HEK293 (cell line): ENCODE measurements around the gene ZFR.

Source experiments
- CTCF ChIP-seq: fragments of 450-650 bp; formaldehyde crosslinking; IDR thresholded peaks from 2 replicates; pipeline ENCODE4 v1.5.1; 2016; ENCODE audit warnings: missing biosample characterization, missing genetic modification characterization
- KLF16 ChIP-seq: fragments of 450-650 bp; formaldehyde crosslinking; IDR thresholded peaks from 2 replicates; pipeline ENCODE4 v1.5.1; 2017; ENCODE audit warnings: missing biosample characterization, missing genetic modification characterization
- PRDM2 ChIP-seq: fragments of 450-650 bp; formaldehyde crosslinking; IDR thresholded peaks from 2 replicates; pipeline ENCODE4 v1.5.1; 2016; ENCODE audit warnings: missing biosample characterization, missing genetic modification characterization, borderline replicate concordance
- ZBTB21 ChIP-seq: fragments of 450-650 bp; formaldehyde crosslinking; IDR thresholded peaks from 2 replicates; pipeline ENCODE4 v1.5.1; 2017; ENCODE audit warnings: missing biosample characterization, missing genetic modification characterization
- ZNF239 ChIP-seq: fragments of 450-650 bp; formaldehyde crosslinking; IDR thresholded peaks from 2 replicates; pipeline ENCODE4 v1.5.1; 2016; ENCODE audit warnings: missing biosample characterization, missing genetic modification characterization
- ZNF280D ChIP-seq: fragments of 450-650 bp; formaldehyde crosslinking; IDR thresholded peaks from 2 replicates; pipeline ENCODE4 v1.5.1; 2016; ENCODE audit warnings: missing biosample characterization, missing genetic modification characterization
- ZNF292 ChIP-seq: fragments of 450-650 bp; formaldehyde crosslinking; IDR thresholded peaks from 2 replicates; pipeline ENCODE4 v1.5.1; 2016; ENCODE audit warnings: low read depth, missing biosample characterization, missing genetic modification characterization, borderline replicate concordance
- ZNF629 ChIP-seq: fragments of 450-650 bp; formaldehyde crosslinking; IDR thresholded peaks from 2 replicates; pipeline ENCODE4 v1.5.1; 2017; ENCODE audit warnings: missing biosample characterization, missing genetic modification characterization
- ZSCAN5A ChIP-seq: fragments of 450-650 bp; formaldehyde crosslinking; IDR thresholded peaks from 2 replicates; pipeline ENCODE4 v1.5.1; 2016; ENCODE audit warnings: missing biosample characterization, missing genetic modification characterization

- TF ChIP-seq ZBTB21 (tag by site-specific recombination) (no peak), CTCF (tag by site-specific recombination) (0 out of 2 replicates have a peak, but pooled peaks have one; percentile 5), PRDM2 (no peak), ZNF280D (no peak), ZNF292 (tag by site-specific recombination) (no peak), ZSCAN5A (tag by site-specific recombination) (0 out of 2 replicates have a peak, but pooled peaks have one; percentile 30), ZNF629 (tag by site-specific recombination) (0 out of 2 replicates have a peak, but pooled peaks have one; percentile 10), ZNF239 (tag by site-specific recombination) (no peak), KLF16 (tag by site-specific recombination) (no peak)
Observed at GRCh38 chr5:32312595-32313332, 131.8 kb downstream of the ZFR start, which contains the start of gene MTMR12.
